Measurements from ENCODE around the gene B3GNT8. TPM values are rescaled to one million over a fixed set of nuclear protein-coding genes. Genes with fewer than 3 reads are reported as not detected.

Gene B3GNT8
- polyA plus RNA-seq, 1 of the 3 experiments (the other 2 are of a cell fraction): not detected

DNA sequence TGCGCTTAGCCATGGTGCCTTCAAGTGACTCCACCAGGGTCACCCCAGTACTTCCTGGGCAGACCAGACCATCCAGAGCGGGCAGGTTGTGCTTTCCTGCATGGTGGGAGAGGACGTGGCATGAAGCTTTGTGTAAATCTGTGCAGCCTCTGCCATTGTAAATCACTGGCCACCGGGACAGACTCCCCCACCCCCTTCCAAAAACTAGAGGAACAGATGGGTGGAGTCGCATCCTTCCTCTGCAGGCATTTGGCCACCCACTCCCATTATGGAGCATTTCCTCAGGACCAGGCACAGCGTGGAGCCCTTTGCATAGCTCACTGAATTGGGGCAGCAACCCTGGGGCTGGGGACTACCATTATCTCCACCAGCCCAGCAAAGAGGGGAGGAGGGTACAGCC, 21.4 kb downstream of the B3GNT8 start:
- ChIA-PET POLR2A (no interaction called here), CTCF (interaction anchor here (1.4 kb wide), 2 partner anchors 43 to 97 kb away, joined by 3 read pairs; no protein-coding TSS in a partner anchor)
- Histone ChIP-seq H3K79me2 (ENCODE audit: insufficient read depth) (no peaks in the 10 kb centered on the region), H3K4me1 (ENCODE audit: control insufficient read depth in 1 of 2, insufficient read depth in 2 of 2, low read depth in 1 of 2, low read length in 1 of 2) (no peaks in the 10 kb centered on the region; a peak in 1 of 4 replicates), H3K9ac (no peak overlapping the region), H3K4me3 (ENCODE audit: low read depth in 2 of 2, low read length in 1 of 2) (no peak overlapping the region), H3F3A (replicated peaks; ENCODE audit: insufficient read depth) (no peaks in the 10 kb centered on the region), H3K36me3 (replicated peaks in 1 of 2; ENCODE audit: control insufficient read depth in 1 of 2, insufficient read depth in 2 of 2, low read length in 1 of 2) (no peaks in the 10 kb centered on the region), H3K27me3 (ENCODE audit: insufficient read depth) (no peaks in the 10 kb centered on the region), H4K20me1 (ENCODE audit: insufficient read depth) (no peaks in the 10 kb centered on the region), H2AFZ (ENCODE audit: low read depth) (no peak overlapping the region), H3K4me2 (no peak overlapping the region), H3K9me3 (no peaks in the 10 kb centered on the region), H3K9me2 (no peaks in the 10 kb centered on the region), H3K27ac (ENCODE audit: low read depth in 2 of 2, low read length in 1 of 2) (no peak overlapping the region)
- TF ChIP-seq EP300 (IDR thresholded peaks at IDR 0.05; ENCODE audit: borderline replicate concordance in 1 of 2, low read depth in 1 of 2, low read length in 1 of 2) (no peak), EZH2phosphoT487 (IDR thresholded peaks at IDR 0.05; ENCODE audit: borderline replicate concordance, low read depth) (no peak), GABPA (IDR thresholded peaks at IDR 0.05; ENCODE audit: low read depth) (no peak), CHD2 (IDR thresholded peaks at IDR 0.05; ENCODE audit: low read length, partially characterized antibody) (no peak), YY1 (IDR thresholded peaks at IDR 0.05; ENCODE audit: low read depth) (no peak), TCF12 (IDR thresholded peaks at IDR 0.05) (no peak), NFIC (IDR thresholded peaks at IDR 0.05; ENCODE audit: borderline replicate concordance) (no peak), RCOR1 (IDR thresholded peaks at IDR 0.05; ENCODE audit: low read length) (no peak)
- TF ChIP-seq, protein P1, sequence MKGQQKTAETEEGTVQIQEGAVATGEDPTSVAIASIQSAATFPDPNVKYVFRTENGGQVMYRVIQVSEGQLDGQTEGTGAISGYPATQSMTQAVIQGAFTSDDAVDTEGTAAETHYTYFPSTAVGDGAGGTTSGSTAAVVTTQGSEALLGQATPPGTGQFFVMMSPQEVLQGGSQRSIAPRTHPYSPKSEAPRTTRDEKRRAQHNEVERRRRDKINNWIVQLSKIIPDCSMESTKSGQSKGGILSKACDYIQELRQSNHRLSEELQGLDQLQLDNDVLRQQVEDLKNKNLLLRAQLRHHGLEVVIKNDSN (IDR thresholded peaks at IDR 0.05; ENCODE audit: borderline replicate concordance, low read depth): no peak
- TF ChIP-seq, protein P2, sequence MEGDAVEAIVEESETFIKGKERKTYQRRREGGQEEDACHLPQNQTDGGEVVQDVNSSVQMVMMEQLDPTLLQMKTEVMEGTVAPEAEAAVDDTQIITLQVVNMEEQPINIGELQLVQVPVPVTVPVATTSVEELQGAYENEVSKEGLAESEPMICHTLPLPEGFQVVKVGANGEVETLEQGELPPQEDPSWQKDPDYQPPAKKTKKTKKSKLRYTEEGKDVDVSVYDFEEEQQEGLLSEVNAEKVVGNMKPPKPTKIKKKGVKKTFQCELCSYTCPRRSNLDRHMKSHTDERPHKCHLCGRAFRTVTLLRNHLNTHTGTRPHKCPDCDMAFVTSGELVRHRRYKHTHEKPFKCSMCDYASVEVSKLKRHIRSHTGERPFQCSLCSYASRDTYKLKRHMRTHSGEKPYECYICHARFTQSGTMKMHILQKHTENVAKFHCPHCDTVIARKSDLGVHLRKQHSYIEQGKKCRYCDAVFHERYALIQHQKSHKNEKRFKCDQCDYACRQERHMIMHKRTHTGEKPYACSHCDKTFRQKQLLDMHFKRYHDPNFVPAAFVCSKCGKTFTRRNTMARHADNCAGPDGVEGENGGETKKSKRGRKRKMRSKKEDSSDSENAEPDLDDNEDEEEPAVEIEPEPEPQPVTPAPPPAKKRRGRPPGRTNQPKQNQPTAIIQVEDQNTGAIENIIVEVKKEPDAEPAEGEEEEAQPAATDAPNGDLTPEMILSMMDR (IDR thresholded peaks at IDR 0.05): no peak
- TF ChIP-seq, protein P3, sequence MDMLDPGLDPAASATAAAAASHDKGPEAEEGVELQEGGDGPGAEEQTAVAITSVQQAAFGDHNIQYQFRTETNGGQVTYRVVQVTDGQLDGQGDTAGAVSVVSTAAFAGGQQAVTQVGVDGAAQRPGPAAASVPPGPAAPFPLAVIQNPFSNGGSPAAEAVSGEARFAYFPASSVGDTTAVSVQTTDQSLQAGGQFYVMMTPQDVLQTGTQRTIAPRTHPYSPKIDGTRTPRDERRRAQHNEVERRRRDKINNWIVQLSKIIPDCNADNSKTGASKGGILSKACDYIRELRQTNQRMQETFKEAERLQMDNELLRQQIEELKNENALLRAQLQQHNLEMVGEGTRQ (IDR thresholded peaks at IDR 0.05; ENCODE audit: borderline replicate concordance, low read depth, low read length): no peak
- TF ChIP-seq, protein P4, sequence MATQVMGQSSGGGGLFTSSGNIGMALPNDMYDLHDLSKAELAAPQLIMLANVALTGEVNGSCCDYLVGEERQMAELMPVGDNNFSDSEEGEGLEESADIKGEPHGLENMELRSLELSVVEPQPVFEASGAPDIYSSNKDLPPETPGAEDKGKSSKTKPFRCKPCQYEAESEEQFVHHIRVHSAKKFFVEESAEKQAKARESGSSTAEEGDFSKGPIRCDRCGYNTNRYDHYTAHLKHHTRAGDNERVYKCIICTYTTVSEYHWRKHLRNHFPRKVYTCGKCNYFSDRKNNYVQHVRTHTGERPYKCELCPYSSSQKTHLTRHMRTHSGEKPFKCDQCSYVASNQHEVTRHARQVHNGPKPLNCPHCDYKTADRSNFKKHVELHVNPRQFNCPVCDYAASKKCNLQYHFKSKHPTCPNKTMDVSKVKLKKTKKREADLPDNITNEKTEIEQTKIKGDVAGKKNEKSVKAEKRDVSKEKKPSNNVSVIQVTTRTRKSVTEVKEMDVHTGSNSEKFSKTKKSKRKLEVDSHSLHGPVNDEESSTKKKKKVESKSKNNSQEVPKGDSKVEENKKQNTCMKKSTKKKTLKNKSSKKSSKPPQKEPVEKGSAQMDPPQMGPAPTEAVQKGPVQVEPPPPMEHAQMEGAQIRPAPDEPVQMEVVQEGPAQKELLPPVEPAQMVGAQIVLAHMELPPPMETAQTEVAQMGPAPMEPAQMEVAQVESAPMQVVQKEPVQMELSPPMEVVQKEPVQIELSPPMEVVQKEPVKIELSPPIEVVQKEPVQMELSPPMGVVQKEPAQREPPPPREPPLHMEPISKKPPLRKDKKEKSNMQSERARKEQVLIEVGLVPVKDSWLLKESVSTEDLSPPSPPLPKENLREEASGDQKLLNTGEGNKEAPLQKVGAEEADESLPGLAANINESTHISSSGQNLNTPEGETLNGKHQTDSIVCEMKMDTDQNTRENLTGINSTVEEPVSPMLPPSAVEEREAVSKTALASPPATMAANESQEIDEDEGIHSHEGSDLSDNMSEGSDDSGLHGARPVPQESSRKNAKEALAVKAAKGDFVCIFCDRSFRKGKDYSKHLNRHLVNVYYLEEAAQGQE (IDR thresholded peaks at IDR 0.05; ENCODE audit: low read depth, low read length): no peak
- no peak for DNase-seq
- WGBS (ENCODE audit: low lambda C conversion rate): 95% methylated on average over 6 of the region's 6 CpGs
